Ascending aorta (tissue), 2 donors: ENCODE measurements around the gene MS4A7. TPM values are rescaled to one million over a fixed set of nuclear protein-coding genes. Genes with fewer than 3 reads are reported as not detected.

Experiments
- DNase-seq, 2 donors: peaks; one replicate each; pipeline ENCODE4 v3.0.0-alpha.2; 2019; ENCODE audit warnings: low spot score in 2 of 2
- H3K27ac ChIP-seq, 2 donors: fragments of 200-600 bp; sonication (generic); one replicate each; pipeline ENCODE4 v1.5.1; 2016 to 2017; ENCODE audit warnings: mild to moderate bottlenecking in 1 of 2
- H3K27me3 ChIP-seq: fragments of 200-600 bp; sonication (generic); one replicate; pipeline ENCODE4 v1.5.1; 2017
- H3K36me3 ChIP-seq, 2 donors: fragments of 200-600 bp; sonication (generic); one replicate each; pipeline ENCODE4 v1.5.1; 2016
- H3K4me1 ChIP-seq, 2 donors: fragments of 200-600 bp; sonication (generic); one replicate each; pipeline ENCODE4 v1.5.1; 2016 to 2017; ENCODE audit warnings: mild to moderate bottlenecking in 1 of 2
- H3K4me3 ChIP-seq, 2 donors: fragments of 200-600 bp; sonication (generic); one replicate each; pipeline ENCODE4 v1.5.1; 2016 to 2017; ENCODE audit warnings: mild to moderate bottlenecking in 1 of 2
- H3K9me3 ChIP-seq, 2 donors: fragments of 200-600 bp; sonication (generic); one replicate each; pipeline ENCODE4 v1.5.1; 2016
- CTCF ChIP-seq, 3 experiments: fragments of 200-600 bp in 2 of 3; fragments of 450-650 bp in 1 of 3; sonication (generic) in 2 of 3; IDR thresholded peaks; one replicate each; pipeline ENCODE4 v1.5.1; 2016 to 2019; ENCODE audit warnings: antibody characterized with exemption in 3 of 3, mild to moderate bottlenecking in 1 of 3, moderate library complexity in 1 of 3
- intact Hi-C: fragments of 100-400 bp; cut with DNase I; formaldehyde crosslinking; loops from one replicate; pipeline ENCODE4 v1.15.1; 2023
- total RNA-seq: library from RNA; depleted of rRNA; stranded (reverse); fragments of >200 nt; gene quantifications from one replicate; pipeline ENCODE4 v1.1.0, GENCODE V29; 2016

The MS4A7 gene
- total RNA-seq, 1 donor from 2014 or later = 114 TPM

- no peaks in the 10 kb centered on the region for H3K27me3 ChIP-seq
- H3K27ac ChIP-seq = no peak overlapping the region
- no peak overlapping the region for H3K4me3 ChIP-seq
- H3K36me3 ChIP-seq = no peaks in the 10 kb centered on the region
- H3K9me3 ChIP-seq = no peaks in the 10 kb centered on the region
- TF ChIP-seq CTCF (IDR thresholded peaks at IDR 0.05) = no peak
- intact Hi-C loops = no loop called here
- DNase-seq = no peak
- no peaks in the 10 kb centered on the region for H3K4me1 ChIP-seq
These were observed 30.2 kb upstream of the MS4A7 start for GRCh38 chr11:60348116-60348515.

GRCh38 chr11:60349990-60350389, 28.3 kb upstream of the MS4A7 start:
- Histone ChIP-seq H3K36me3 (no peaks in the 10 kb centered on the region), H3K4me1 (no peaks in the 10 kb centered on the region), H3K4me3 (no peak overlapping the region), H3K27ac (no peak overlapping the region), H3K9me3 (no peaks in the 10 kb centered on the region), H3K27me3 (no peaks in the 10 kb centered on the region)
- TF ChIP-seq CTCF (IDR thresholded peaks at IDR 0.05) = no peak
- DNase-seq = no peak
- intact Hi-C loops = no loop called here

DNA sequence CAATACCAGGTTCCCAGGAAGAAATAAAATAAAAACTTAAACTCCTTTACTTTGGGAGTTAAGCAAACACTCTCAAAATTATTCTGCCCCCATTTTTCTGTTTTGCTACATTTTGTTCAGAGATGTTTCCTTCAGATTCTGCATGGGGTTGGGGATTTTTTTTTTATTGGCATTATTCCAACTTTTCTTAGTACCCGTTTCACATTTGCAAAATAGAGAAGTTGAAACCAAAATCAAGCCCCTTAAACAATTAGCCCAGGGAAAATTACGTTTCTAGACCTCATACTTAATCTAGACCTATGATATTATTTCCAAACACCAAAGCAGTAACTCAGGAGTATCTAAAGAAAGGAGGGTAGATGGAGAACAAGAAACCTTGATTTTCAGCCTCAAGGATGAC, 20.6 kb upstream of the MS4A7 start:
- no peak for TF ChIP-seq CTCF (IDR thresholded peaks at IDR 0.05)
- Histone ChIP-seq H3K4me1 (no peaks in the 10 kb centered on the region), H3K36me3 (no peaks in the 10 kb centered on the region), H3K27me3 (no peaks in the 10 kb centered on the region), H3K4me3 (no peak overlapping the region), H3K9me3 (no peaks in the 10 kb centered on the region), H3K27ac (no peak overlapping the region)
- intact Hi-C loops = loop anchor here (2.0 kb wide), 1 partner anchor 19 kb away; no protein-coding TSS in a partner anchor
- no peak for DNase-seq

GRCh38 chr11:60360621-60361020, 17.7 kb upstream of the MS4A7 start:
- intact Hi-C loops = no loop called here
- H3K27me3 ChIP-seq = no peaks in the 10 kb centered on the region
- H3K27ac ChIP-seq = no peak overlapping the region
- H3K9me3 ChIP-seq = no peaks in the 10 kb centered on the region
- DNase-seq = no peak
- H3K4me3 ChIP-seq = no peak overlapping the region
- H3K4me1 ChIP-seq = no peaks in the 10 kb centered on the region
- no peaks in the 10 kb centered on the region for H3K36me3 ChIP-seq
- no peak for TF ChIP-seq CTCF (IDR thresholded peaks at IDR 0.05)

GRCh38 chr11:60362241-60362640, 16.1 kb upstream of the MS4A7 start:
- Histone ChIP-seq H3K27ac (no peak overlapping the region), H3K27me3 (no peaks in the 10 kb centered on the region), H3K4me3 (no peak overlapping the region), H3K9me3 (no peaks in the 10 kb centered on the region), H3K4me1 (no peaks in the 10 kb centered on the region), H3K36me3 (no peaks in the 10 kb centered on the region)
- DNase-seq = no peak
- intact Hi-C loops = no loop called here
- no peak for TF ChIP-seq CTCF (IDR thresholded peaks at IDR 0.05)
